ENCODE measurements around the gene KHK.
A peak's percentile ranks its signal among the peaks of the same experiment; 100 is the strongest.

DNA sequence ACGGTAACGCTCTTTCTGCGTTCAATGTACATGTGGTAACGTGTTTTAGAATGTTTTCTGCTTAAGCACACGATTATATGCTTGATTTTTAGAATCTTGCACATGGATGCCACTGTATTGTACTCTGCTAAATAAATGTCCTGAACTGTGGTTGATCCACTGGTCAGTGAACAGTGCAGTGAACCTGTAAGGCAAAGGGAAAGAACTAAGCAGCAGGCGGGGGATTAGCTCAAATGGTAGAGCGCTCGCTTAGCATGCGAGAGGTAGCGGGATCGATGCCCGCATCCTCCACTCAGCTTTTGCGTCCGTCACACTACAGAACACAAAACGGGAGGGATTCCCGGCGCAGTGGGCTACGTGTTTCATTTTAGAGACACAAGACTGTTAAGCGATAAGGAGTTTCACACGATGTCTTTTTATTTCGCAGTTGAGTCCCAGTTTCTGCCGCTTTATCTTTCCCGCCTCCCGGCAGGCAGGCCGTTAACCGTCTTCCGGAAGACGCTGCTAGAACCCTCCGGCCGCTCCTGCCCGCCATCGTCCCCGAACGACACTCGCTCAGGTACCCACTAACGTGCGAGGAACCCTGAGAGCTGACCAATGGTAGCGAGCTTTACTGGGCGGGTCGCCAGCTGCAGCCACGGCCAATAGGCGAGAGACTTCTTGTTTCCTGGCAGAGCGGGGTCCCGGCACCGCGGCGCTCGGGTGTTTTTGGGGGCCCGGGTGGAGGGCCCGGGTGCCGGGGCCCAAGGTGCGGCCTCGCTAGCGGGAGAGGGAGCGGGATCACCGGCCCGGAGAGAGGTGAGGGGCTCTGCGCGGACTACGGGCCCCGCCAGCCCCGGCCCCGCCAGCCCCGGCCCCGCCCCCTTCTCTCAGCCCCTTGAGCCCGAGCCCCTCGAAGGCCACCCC, 35.3 kb upstream of the KHK start, which contains the start of gene AGBL5:
- no peak for TF ChIP-seq EZH2 (IDR thresholded peaks at IDR 0.05)
- peak; percentile 80 for TF ChIP-seq POLR2AphosphoS5 (IDR thresholded peaks at IDR 0.05; ENCODE audit: borderline replicate concordance, low read depth, low read length)
